Gastroesophageal sphincter (tissue), 3 donors: ENCODE results near the gene SGIP1.

Source experiments
- POLR2A ChIP-seq, 2 donors: fragments of 450-650 bp; IDR thresholded peaks; one replicate each; pipeline ENCODE4 v1.6.1; 2017; ENCODE audit warnings: antibody characterized with exemption in 2 of 2, mild to moderate bottlenecking in 2 of 2, moderate library complexity in 1 of 2
- POLR2AphosphoS5 ChIP-seq: sonication (generic); formaldehyde crosslinking; IDR thresholded peaks from one replicate; pipeline ENCODE4 v1.6.1; 2017; ENCODE audit warnings: antibody characterized with exemption
- TF ChIP-seq, protein P1 (sequence below), 4 experiments: fragments of 200-600 bp in 2 of 4; fragments of 450-650 bp in 2 of 4; sonication (generic) in 1 of 4; IDR thresholded peaks; one replicate each; pipeline ENCODE4 v1.5.1; 2017 to 2019; ENCODE audit warnings: antibody characterized with exemption in 4 of 4, mild to moderate bottlenecking in 2 of 4, moderate library complexity in 2 of 4

- TF ChIP-seq, protein P1, sequence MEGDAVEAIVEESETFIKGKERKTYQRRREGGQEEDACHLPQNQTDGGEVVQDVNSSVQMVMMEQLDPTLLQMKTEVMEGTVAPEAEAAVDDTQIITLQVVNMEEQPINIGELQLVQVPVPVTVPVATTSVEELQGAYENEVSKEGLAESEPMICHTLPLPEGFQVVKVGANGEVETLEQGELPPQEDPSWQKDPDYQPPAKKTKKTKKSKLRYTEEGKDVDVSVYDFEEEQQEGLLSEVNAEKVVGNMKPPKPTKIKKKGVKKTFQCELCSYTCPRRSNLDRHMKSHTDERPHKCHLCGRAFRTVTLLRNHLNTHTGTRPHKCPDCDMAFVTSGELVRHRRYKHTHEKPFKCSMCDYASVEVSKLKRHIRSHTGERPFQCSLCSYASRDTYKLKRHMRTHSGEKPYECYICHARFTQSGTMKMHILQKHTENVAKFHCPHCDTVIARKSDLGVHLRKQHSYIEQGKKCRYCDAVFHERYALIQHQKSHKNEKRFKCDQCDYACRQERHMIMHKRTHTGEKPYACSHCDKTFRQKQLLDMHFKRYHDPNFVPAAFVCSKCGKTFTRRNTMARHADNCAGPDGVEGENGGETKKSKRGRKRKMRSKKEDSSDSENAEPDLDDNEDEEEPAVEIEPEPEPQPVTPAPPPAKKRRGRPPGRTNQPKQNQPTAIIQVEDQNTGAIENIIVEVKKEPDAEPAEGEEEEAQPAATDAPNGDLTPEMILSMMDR (IDR thresholded peaks at IDR 0.05): no peak
- no peak for TF ChIP-seq POLR2A (IDR thresholded peaks at IDR 0.05)
- TF ChIP-seq POLR2AphosphoS5: no peak
Observed at GRCh38 chr1:66731170-66731865, 197.4 kb downstream of the SGIP1 start.
